K562 (cell line): ENCODE data around the gene DUSP16. TPM values are rescaled to one million over a fixed set of nuclear protein-coding genes. Genes with fewer than 3 reads are reported as not detected.

Experiments
- FOXJ3 ChIP-seq: sonication (generic); formaldehyde crosslinking; IDR thresholded peaks from 2 replicates; pipeline ENCODE4 v1.4.0; 2020; ENCODE audit warnings: mild to moderate bottlenecking, missing genetic modification reagents
- GTF2E2 ChIP-seq: fragments of 200-800 bp; sonication (Bioruptor generic); IDR thresholded peaks from 2 replicates; pipeline ENCODE4 v1.6.1; 2016; ENCODE audit warnings: missing genetic modification characterization, missing compliant biosample characterization
- KLF13 ChIP-seq: fragments of 450-650 bp; IDR thresholded peaks from 2 replicates; pipeline ENCODE4 v1.6.1; 2016; ENCODE audit warnings: missing genetic modification characterization, low read depth, mild to moderate bottlenecking, missing compliant biosample characterization, moderate library complexity, borderline replicate concordance
- MBD2 ChIP-seq: sonication (generic); IDR thresholded peaks from 2 replicates; pipeline ENCODE4 v1.6.1; 2016; ENCODE audit warnings: low read depth, borderline replicate concordance
- NFE2 ChIP-seq: IDR thresholded peaks from 2 replicates; pipeline ENCODE4 v1.6.1; 2014; ENCODE audit warnings: antibody characterized with exemption, low read depth
- PPARD ChIP-seq: fragments of 250-450 bp; sonication (Bioruptor Pico); IDR thresholded peaks from 2 replicates; pipeline ENCODE4 v1.8.0; 2022; ENCODE audit warnings: inconsistent platforms, mild to moderate bottlenecking, moderate library complexity
- RFX1 ChIP-seq: fragments of 450-650 bp; IDR thresholded peaks from 2 replicates; pipeline ENCODE4 v1.6.1; 2016; ENCODE audit warnings: mild to moderate bottlenecking, moderate library complexity
- SIN3A ChIP-seq, 2 experiments: fragments of 150-350 bp in 1 of 2; IDR thresholded peaks; 2 replicates each; pipeline ENCODE4 v1.6.1; 2011 to 2016; ENCODE audit warnings: borderline replicate concordance in 2 of 2, low read depth in 2 of 2, low read length in 2 of 2, mild to moderate bottlenecking in 2 of 2, moderate library complexity in 2 of 2; ENCODE audit not compliant: control insufficient read depth in 1 of 2
- SIN3B ChIP-seq: fragments of 450-650 bp; IDR thresholded peaks from 2 replicates; pipeline ENCODE4 v1.6.1; 2017; ENCODE audit warnings: low read depth, mild to moderate bottlenecking, moderate library complexity
- SMAD2 ChIP-seq: fragments of 150-350 bp; IDR thresholded peaks from 2 replicates; pipeline ENCODE4 v1.6.1; 2014; ENCODE audit warnings: low read depth, mild to moderate bottlenecking, low read length
- SNRNP70 ChIP-seq: fragments of 200-400 bp; formaldehyde crosslinking; optimal IDR thresholded peaks from 2 replicates; pipeline ENCODE3; 2017; ENCODE audit warnings: low read depth, low read length
- SREBF2 ChIP-seq: sonication (generic); formaldehyde crosslinking; IDR thresholded peaks from 2 replicates; pipeline ENCODE4 v1.4.0; 2020; ENCODE audit warnings: mild to moderate bottlenecking, missing genetic modification reagents
- ZNF165 ChIP-seq: fragments of 250-450 bp; sonication (Bioruptor Pico); IDR thresholded peaks from 2 replicates; pipeline ENCODE4 v1.4.0; 2020; ENCODE audit warnings: borderline replicate concordance
- ZNF224 ChIP-seq: sonication (generic); formaldehyde crosslinking; IDR thresholded peaks from 2 replicates; pipeline ENCODE4 v1.8.0; 2022; ENCODE audit warnings: mild to moderate bottlenecking, missing genetic modification reagents
- ZNF589 ChIP-seq: fragments of 200-800 bp; sonication (Bioruptor generic); IDR thresholded peaks from 2 replicates; pipeline ENCODE4 v1.6.1; 2016; ENCODE audit warnings: low read depth, missing genetic modification characterization, missing compliant biosample characterization
- ZNF77 ChIP-seq: fragments of 250-450 bp; sonication (Bioruptor Pico); IDR thresholded peaks from 2 replicates; pipeline ENCODE4 v1.5.0; 2020
- polyA plus RNA-seq, 8 experiments: library from polyadenylated mRNA; depleted of rRNA in 4 of 8; stranded (reverse) in 5 of 8; unstranded in 3 of 8; fragments of >200 nt; fragmentation: Nextera tagmentation in 2 of 8; fragmentation: Illumina TruSeq in 1 of 8; extraction: Ambion mirVana in 2 of 8; extraction: Trizol in 1 of 8; gene quantifications; 2 replicates each; pipeline versions ENCODE4 v1.2.1 to v1.2.3, GENCODE V29; 2011 to 2014; ENCODE audit warnings: inconsistent platforms in 1 of 8, missing spikeins in 1 of 8
- total RNA-seq, 7 experiments: library from RNA; depleted of rRNA in 6 of 7; stranded (reverse); fragments of >200 nt in 6 of 7; fragmentation: Illumina TruSeq in 2 of 7; extraction: Trizol in 2 of 7; gene quantifications; 2 replicates each; pipeline versions ENCODE4 v1.2.1 to v1.2.3, GENCODE V29; 2011 to 2021; ENCODE audit warnings: low replicate concordance in 1 of 7
- TF ChIP-seq, protein P1 (sequence below), 3 experiments: fragments of 200-800 bp in 1 of 3; fragments of 250-450 bp in 1 of 3; fragments of 450-650 bp in 1 of 3; sonication (Bioruptor Pico) in 1 of 3; sonication (Bioruptor generic) in 1 of 3; formaldehyde crosslinking in 1 of 3; IDR thresholded peaks; 2 replicates each; pipeline versions ENCODE4 v1.6.1 to v1.8.0; 2016 to 2022; ENCODE audit warnings: mild to moderate bottlenecking in 2 of 3, missing genetic modification characterization in 2 of 3, missing compliant biosample characterization in 1 of 3, moderate library complexity in 1 of 3
- TF ChIP-seq, protein P2 (sequence below), 2 experiments: fragments of 450-650 bp; conservative IDR thresholded peaks; 2 replicates each; pipeline ENCODE4 v1.6.1; 2017; ENCODE audit warnings: mild to moderate bottlenecking in 2 of 2, moderate library complexity in 2 of 2
- TF ChIP-seq, protein P3 (sequence below), 2 experiments: IDR thresholded peaks in 1 of 2; conservative IDR thresholded peaks in 1 of 2; 2 replicates each; pipeline ENCODE4 v1.6.1; 2016; ENCODE audit warnings: low read depth in 2 of 2, mild to moderate bottlenecking in 1 of 2, missing compliant biosample characterization in 1 of 2, missing genetic modification characterization in 1 of 2, moderate library complexity in 1 of 2

The DUSP16 gene
- total and polyA plus RNA-seq, 9 of the 15 experiments (the other 6 are each of a cell fraction or from before 2014, with no cell fraction given): 0.70 to 12.3 (median 5.7) TPM

DNA sequence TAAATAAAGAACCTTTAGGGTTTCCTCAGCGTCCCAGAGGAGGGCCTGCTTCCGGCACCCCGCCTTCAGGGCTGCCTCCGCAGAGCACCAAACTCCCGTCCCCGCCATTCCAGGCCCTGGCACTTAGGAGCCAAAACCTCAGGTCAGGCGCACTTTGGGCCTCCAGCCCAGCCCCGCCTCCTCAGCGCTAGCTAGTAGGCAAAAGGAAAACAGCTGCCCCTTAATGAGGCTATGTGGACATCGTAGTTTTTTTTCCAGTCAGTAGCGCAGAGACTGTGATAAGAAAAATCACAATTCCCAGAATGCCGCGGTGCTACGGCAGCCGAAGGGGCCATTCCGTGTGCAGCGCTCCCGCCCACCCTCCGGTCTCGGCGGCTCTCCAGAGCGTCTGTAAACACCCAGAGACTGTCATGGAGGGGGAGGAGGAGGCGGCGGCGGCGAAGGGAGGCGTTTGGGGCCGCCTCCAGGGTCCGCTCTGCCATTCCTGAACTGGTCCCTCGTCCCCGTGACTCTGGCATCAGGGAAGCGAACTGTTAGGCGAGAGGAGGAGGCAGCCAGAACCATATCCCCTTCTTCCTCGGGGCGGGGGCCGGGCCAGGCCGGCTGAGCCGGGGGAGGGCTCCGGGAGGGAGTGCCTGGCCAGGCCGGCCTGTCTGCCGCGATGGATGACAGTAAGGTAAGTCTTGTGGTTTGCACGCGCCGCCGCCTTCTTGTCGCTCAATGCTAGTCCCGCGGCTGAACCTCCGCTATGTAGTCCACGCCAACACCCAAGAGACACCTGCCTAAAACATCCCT is 49.0 kb upstream of the DUSP16 start, which contains the start of gene CREBL2 (continued):
- TF ChIP-seq, protein P1, sequence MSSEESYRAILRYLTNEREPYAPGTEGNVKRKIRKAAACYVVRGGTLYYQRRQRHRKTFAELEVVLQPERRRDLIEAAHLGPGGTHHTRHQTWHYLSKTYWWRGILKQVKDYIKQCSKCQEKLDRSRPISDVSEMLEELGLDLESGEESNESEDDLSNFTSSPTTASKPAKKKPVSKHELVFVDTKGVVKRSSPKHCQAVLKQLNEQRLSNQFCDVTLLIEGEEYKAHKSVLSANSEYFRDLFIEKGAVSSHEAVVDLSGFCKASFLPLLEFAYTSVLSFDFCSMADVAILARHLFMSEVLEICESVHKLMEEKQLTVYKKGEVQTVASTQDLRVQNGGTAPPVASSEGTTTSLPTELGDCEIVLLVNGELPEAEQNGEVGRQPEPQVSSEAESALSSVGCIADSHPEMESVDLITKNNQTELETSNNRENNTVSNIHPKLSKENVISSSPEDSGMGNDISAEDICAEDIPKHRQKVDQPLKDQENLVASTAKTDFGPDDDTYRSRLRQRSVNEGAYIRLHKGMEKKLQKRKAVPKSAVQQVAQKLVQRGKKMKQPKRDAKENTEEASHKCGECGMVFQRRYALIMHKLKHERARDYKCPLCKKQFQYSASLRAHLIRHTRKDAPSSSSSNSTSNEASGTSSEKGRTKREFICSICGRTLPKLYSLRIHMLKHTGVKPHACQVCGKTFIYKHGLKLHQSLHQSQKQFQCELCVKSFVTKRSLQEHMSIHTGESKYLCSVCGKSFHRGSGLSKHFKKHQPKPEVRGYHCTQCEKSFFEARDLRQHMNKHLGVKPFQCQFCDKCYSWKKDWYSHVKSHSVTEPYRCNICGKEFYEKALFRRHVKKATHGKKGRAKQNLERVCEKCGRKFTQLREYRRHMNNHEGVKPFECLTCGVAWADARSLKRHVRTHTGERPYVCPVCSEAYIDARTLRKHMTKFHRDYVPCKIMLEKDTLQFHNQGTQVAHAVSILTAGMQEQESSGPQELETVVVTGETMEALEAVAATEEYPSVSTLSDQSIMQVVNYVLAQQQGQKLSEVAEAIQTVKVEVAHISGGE (CRISPR knock-in tag; IDR thresholded peaks at IDR 0.05): peak in 1 of 3 experiments; percentile 61; a peak in 1 of 6 replicates
- no peak for TF ChIP-seq SREBF2 (CRISPR knock-in tag)
- TF ChIP-seq GTF2E2: peak; percentile 84
- TF ChIP-seq SIN3A (IDR thresholded peaks at IDR 0.05; ENCODE audit: borderline replicate concordance in 2 of 2, control insufficient read depth in 1 of 2, low read depth in 2 of 2, low read length in 2 of 2): peak; percentile 18 to 82; a peak in 1 of 4 replicates
- TF ChIP-seq KLF13: peak; percentile 75; the same call in 1 of the 2 replicates
- no peak for TF ChIP-seq SNRNP70
- TF ChIP-seq ZNF165 (CRISPR knock-in tag): no peak
- TF ChIP-seq, protein P2, sequence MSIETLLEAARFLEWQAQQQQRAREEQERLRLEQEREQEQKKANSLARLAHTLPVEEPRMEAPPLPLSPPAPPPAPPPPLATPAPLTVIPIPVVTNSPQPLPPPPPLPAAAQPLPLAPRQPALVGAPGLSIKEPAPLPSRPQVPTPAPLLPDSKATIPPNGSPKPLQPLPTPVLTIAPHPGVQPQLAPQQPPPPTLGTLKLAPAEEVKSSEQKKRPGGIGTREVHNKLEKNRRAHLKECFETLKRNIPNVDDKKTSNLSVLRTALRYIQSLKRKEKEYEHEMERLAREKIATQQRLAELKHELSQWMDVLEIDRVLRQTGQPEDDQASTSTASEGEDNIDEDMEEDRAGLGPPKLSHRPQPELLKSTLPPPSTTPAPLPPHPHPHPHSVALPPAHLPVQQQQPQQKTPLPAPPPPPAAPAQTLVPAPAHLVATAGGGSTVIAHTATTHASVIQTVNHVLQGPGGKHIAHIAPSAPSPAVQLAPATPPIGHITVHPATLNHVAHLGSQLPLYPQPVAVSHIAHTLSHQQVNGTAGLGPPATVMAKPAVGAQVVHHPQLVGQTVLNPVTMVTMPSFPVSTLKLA (conservative IDR thresholded peaks at IDR 0.05): peak; percentile 80 to 89
- TF ChIP-seq RFX1: no peak
- peak; percentile 79 for TF ChIP-seq MBD2
- TF ChIP-seq FOXJ3 (CRISPR knock-in tag): no peak
- TF ChIP-seq NFE2: no peak
- no peak for TF ChIP-seq ZNF77
- TF ChIP-seq ZNF589 (CRISPR knock-in tag): no peak
- TF ChIP-seq ZNF224: no peak
- TF ChIP-seq PPARD (CRISPR knock-in tag): no peak
- TF ChIP-seq, protein P3, sequence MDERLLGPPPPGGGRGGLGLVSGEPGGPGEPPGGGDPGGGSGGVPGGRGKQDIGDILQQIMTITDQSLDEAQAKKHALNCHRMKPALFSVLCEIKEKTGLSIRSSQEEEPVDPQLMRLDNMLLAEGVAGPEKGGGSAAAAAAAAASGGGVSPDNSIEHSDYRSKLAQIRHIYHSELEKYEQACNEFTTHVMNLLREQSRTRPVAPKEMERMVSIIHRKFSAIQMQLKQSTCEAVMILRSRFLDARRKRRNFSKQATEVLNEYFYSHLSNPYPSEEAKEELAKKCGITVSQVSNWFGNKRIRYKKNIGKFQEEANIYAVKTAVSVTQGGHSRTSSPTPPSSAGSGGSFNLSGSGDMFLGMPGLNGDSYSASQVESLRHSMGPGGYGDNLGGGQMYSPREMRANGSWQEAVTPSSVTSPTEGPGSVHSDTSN (CRISPR knock-in tag; IDR thresholded peaks at IDR 0.05; ENCODE audit: low read depth): no peak
- TF ChIP-seq, protein P3 (tag; conservative IDR thresholded peaks at IDR 0.05; ENCODE audit: low read depth): 0 out of 2 replicates have a peak, but pooled peaks have one; percentile 7
- TF ChIP-seq SMAD2: no peak
- peak; percentile 48; the same call in 1 of the 2 replicates for TF ChIP-seq SIN3B
